DND-41 (cell line): ENCODE results near the gene NUCB1.
"Not testable (repeated sequence)": the region's sequence is repeated elsewhere in the genome, so short reads cannot be mapped to it uniquely, and the experiment has no call there.

Experiments used
- EZH2 ChIP-seq: IDR thresholded peaks from 3 replicates; pipeline ENCODE4 v1.6.1; 2012; ENCODE audit warnings: borderline replicate concordance, low read depth, mild to moderate bottlenecking, moderate library complexity, low read length, inconsistent platforms; ENCODE audit not compliant: severe bottlenecking
- TF ChIP-seq, protein P1 (sequence below): IDR thresholded peaks from 2 replicates; pipeline ENCODE4 v1.5.1; 2012; ENCODE audit warnings: borderline replicate concordance, low read length, moderate library complexity, mild to moderate bottlenecking; ENCODE audit not compliant: poor library complexity, severe bottlenecking; ENCODE audit errors: extremely low read depth

DNA sequence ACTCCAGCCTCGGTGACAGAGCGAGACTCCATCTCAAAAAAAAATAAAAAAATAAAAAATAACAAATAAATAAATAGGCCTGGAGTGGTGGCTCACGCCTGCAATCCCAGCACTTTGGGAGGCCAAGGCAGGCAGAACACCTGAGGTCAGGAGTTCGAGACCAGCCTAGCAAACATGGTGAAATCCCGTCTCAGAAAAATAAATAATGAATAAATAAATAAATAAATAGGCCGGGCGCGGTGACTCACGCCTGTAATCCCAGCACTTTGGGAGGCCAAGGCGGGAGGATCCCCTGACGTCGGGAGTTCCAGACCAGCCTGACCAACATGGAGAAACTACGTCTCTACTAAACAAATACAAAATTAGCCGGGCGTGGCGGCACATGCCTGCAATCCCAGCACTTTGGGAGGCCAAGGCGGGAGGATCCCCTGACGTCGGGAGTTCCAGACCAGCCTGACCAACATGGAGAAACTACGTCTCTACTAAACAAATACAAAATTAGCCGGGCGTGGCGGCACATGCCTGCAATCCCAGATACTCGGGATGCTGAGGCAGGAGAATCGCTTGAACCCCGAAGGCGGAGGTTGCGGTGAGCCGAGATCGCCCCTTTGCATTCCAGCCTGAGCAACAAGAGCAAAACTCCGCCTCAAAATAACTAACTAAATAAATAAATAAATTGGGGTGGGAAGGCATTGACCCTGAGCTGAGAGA is 28.5 kb upstream of the NUCB1 start:
- TF ChIP-seq, protein P1, sequence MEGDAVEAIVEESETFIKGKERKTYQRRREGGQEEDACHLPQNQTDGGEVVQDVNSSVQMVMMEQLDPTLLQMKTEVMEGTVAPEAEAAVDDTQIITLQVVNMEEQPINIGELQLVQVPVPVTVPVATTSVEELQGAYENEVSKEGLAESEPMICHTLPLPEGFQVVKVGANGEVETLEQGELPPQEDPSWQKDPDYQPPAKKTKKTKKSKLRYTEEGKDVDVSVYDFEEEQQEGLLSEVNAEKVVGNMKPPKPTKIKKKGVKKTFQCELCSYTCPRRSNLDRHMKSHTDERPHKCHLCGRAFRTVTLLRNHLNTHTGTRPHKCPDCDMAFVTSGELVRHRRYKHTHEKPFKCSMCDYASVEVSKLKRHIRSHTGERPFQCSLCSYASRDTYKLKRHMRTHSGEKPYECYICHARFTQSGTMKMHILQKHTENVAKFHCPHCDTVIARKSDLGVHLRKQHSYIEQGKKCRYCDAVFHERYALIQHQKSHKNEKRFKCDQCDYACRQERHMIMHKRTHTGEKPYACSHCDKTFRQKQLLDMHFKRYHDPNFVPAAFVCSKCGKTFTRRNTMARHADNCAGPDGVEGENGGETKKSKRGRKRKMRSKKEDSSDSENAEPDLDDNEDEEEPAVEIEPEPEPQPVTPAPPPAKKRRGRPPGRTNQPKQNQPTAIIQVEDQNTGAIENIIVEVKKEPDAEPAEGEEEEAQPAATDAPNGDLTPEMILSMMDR = not testable (repeated sequence)
- not testable (repeated sequence) for TF ChIP-seq EZH2
